GM12891 (cell line): Measurements from ENCODE around the gene KCNH1.

ENCODE experiments used
- DNase-seq: peaks from one replicate; pipeline ENCODE4 v3.0.0; 2011; ENCODE audit warnings: low spot score; ENCODE audit not compliant: insufficient read length
- FAIRE-seq: peaks from 2 replicates; lab custom pipeline; 2011; peaks lifted over from hg19 to GRCh38; lab: Jason Lieb, UNC
- PAX5 ChIP-seq: IDR thresholded peaks from 2 replicates; pipeline ENCODE4 v1.6.1; 2011; ENCODE audit warnings: low read length, moderate library complexity, mild to moderate bottlenecking; ENCODE audit not compliant: insufficient read depth, severe bottlenecking
- POLR2A ChIP-seq: IDR thresholded peaks from 2 replicates; pipeline ENCODE4 v1.6.1; 2011; ENCODE audit warnings: low read depth, low read length, control low read depth
- POLR2AphosphoS5 ChIP-seq: IDR thresholded peaks from 2 replicates; pipeline ENCODE4 v1.6.1; 2011; ENCODE audit warnings: low read depth, low read length, control low read depth
- POU2F2 ChIP-seq: IDR thresholded peaks from 2 replicates; pipeline ENCODE4 v1.6.1; 2011; ENCODE audit warnings: low read depth, mild to moderate bottlenecking, control low read depth, low read length, moderate library complexity
- SPI1 ChIP-seq: IDR thresholded peaks from 2 replicates; pipeline ENCODE4 v1.6.1; 2011; ENCODE audit warnings: low read depth, low read length, control low read depth
- TAF1 ChIP-seq: IDR thresholded peaks from 2 replicates; pipeline ENCODE4 v1.6.1; 2011; ENCODE audit warnings: low read depth, low read length, control low read depth

The KCNH1 gene

DNA sequence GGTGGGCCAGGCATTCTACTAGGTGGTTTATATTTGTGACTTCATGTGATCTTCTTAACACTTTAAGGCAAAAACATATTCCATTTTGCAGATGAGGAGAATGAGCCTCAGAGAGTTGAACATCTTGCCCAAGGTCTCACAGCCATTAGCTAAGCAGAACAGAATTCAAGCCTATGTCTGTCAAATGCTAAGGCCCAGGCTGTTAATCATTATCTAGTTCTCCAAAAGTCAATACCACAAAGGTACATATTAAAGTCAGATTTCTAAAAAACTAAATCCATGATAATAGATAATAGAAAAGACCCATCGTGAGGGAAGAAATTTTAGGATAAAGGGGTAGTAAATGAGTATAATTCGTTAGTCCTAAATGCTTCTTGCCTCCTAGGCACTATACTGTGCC lies 234.3 kb downstream of the KCNH1 start:
- TF ChIP-seq PAX5: no peak
- TF ChIP-seq POU2F2: no peak
- TF ChIP-seq POLR2AphosphoS5: no peak
- no peak for TF ChIP-seq TAF1
- TF ChIP-seq SPI1: no peak
- TF ChIP-seq POLR2A: no peak
- DNase-seq (no peak), FAIRE-seq (no peak)

DNA sequence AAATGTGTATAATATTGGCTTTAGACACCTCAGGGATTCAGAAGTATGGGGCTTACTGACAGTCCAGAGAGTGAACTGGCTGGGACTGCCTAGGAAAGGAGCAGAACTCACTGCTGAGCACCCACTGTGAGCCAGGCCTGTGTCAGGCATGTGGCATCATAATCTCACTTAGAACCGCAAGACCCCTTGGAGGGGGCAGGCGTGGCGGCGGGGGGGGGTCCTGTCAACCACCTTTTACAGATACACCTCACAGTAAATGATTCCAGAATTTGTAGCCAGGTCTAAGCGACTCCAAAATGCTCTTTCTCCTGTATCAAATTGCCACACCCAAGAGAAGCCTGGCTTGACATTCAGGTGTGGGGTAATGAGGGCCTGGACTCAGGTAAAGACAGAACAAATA lies 235.5 kb downstream of the KCNH1 start:
- DNase-seq: no peak
- FAIRE-seq: no peak
- TF ChIP-seq POU2F2 (no peak), SPI1 (no peak), POLR2A (no peak), TAF1 (no peak), PAX5 (no peak), POLR2AphosphoS5 (no peak)

GRCh38 chr1:210883821-210884220 lies 250.1 kb downstream of the KCNH1 start:
- no peak for FAIRE-seq
- TF ChIP-seq PAX5 (no peak), POU2F2 (no peak), POLR2A (no peak), TAF1 (no peak), POLR2AphosphoS5 (no peak), SPI1 (no peak)
- DNase-seq: no peak

GRCh38 chr1:210882414-210883221 lies 251.3 kb downstream of the KCNH1 start:
- DNase-seq: no peak
- no peak for TF ChIP-seq POU2F2
- TF ChIP-seq PAX5: no peak
- no peak for TF ChIP-seq POLR2A
- no peak for TF ChIP-seq TAF1
- no peak for TF ChIP-seq POLR2AphosphoS5
- no peak for TF ChIP-seq SPI1
- no peak for FAIRE-seq

DNA sequence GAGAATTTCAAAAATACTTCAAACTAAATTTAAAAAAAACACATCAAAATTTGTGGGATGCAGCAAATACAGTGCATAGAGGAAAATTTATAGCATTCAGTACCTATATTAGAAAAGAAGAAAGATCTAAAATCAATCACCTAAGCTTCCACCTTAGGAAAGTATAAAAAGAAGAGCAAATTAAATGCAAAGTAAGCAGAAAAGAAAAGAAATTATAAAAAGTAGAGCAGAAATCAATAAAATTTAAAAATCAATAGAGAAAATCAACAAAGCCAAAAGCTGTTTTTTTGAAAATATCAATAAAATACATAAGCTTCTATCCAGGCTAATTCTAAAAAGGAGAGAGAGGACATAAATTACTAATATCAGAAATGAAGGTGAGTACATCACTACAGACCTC lies 255.4 kb downstream of the KCNH1 start:
- FAIRE-seq (no peak), DNase-seq (no peak)
- TF ChIP-seq PAX5: no peak
- TF ChIP-seq TAF1: no peak
- TF ChIP-seq POU2F2: no peak
- TF ChIP-seq POLR2A: no peak

DNA sequence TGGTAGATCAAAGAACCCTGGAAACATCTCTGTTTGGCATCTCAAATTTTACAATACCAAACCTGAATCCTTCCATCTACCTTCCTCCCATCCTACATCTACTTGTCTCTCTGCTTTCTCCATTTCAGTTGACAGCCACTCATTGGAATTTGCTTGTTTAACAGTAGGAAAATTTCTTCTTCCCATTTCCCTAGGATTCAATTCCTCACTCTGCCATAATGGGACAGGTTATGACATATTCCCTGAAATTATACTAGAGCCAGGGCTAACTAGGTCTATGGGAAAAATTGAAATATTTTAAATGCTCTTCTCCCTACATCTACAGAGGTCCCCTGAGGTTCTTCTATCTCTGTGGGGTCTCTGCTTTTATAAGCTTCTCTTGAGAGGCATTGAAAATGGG lies 257.7 kb downstream of the KCNH1 start:
- FAIRE-seq (no peak), DNase-seq (no peak)
- no peak for TF ChIP-seq POLR2AphosphoS5
- TF ChIP-seq TAF1: no peak
- no peak for TF ChIP-seq SPI1
- TF ChIP-seq PAX5: no peak
- TF ChIP-seq POLR2A: no peak
- TF ChIP-seq POU2F2: no peak

DNA sequence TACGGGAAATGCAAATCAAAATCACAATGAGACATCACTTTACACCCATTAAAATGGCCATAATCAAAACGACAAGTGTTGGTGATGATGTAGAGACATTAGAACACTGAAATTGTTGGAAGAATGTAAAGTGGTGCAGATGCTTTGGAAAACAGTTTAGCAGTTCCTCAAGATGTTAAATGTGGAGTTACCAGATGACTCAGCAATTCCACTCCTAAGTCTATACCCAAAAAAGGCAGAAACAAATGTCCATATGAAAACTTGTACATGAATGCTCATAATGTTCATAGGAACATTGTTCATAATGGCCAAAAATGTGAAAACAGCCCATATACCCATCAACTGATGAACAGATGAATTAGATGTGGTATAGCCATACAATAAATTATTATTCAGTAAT lies 267.4 kb downstream of the KCNH1 start:
- FAIRE-seq (no peak), DNase-seq (no peak)
- TF ChIP-seq PAX5: no peak
- TF ChIP-seq TAF1: no peak
- no peak for TF ChIP-seq POLR2AphosphoS5
- TF ChIP-seq POU2F2: no peak
- TF ChIP-seq POLR2A: no peak
- no peak for TF ChIP-seq SPI1

- FAIRE-seq (no peak), DNase-seq (no peak)
- TF ChIP-seq PAX5 (no peak), POLR2AphosphoS5 (no peak), POLR2A (no peak), SPI1 (no peak)
These were observed 276.2 kb downstream of the KCNH1 start for GRCh38 chr1:210857705-210858104.

GRCh38 chr1:210857146-210857663 lies 276.7 kb downstream of the KCNH1 start:
- FAIRE-seq (no peak), DNase-seq (no peak)
- TF ChIP-seq SPI1: no peak
- no peak for TF ChIP-seq TAF1
- TF ChIP-seq PAX5: no peak
- TF ChIP-seq POLR2A: no peak
